GM18873 (cell line): ENCODE measurements around the gene CACNB2.
"Not testable (repeated sequence)": the region's sequence is repeated elsewhere in the genome, so short reads cannot be mapped to it uniquely, and the experiment has no call there.

Source experiments
- ATAC-seq: cut with Tn5 transposase; IDR thresholded peaks from one replicate; pipeline ENCODE4 v1.9.1; 2021; ENCODE audit warnings: mild to moderate bottlenecking, moderate library complexity, moderate number of reproducible peaks; ENCODE audit not compliant: unreplicated experiment, low FRiP score

CACNB2 gene

GRCh38 chr10:18591141-18591540 is 450.9 kb downstream of the CACNB2 start:
- ATAC-seq: not testable (repeated sequence)
